Thoracic aorta (tissue), 2 donors: Measurements from ENCODE around the gene CCN5. TPM values are rescaled to one million over a fixed set of nuclear protein-coding genes. Genes with fewer than 3 reads are reported as not detected.
"Not testable (repeated sequence)": the region's sequence is repeated elsewhere in the genome, so short reads cannot be mapped to it uniquely, and the experiment has no call there.

ENCODE experiments used
- ATAC-seq: fragments of 150-250 bp; one replicate; pipeline ENCODE4 v1.8.0; 2017; ENCODE audit warnings: low read depth; ENCODE audit not compliant: insufficient number of reproducible peaks, low FRiP score
- DNase-seq: peaks from one replicate; pipeline ENCODE4 v3.0.0-alpha.2; 2020; ENCODE audit warnings: low spot score
- H3K27ac ChIP-seq, 2 donors: fragments of 200-600 bp; sonication (generic); 1 replicate in 1 of 2; 2 replicates in 1 of 2; pipeline ENCODE4 v1.5.1; 2016; ENCODE audit warnings: mild to moderate bottlenecking in 2 of 2, moderate library complexity in 2 of 2
- H3K27me3 ChIP-seq: fragments of 200-600 bp; sonication (generic); replicated peaks from 2 replicates; pipeline ENCODE4 v1.6.0; 2016; ENCODE audit warnings: mild to moderate bottlenecking; ENCODE audit not compliant: insufficient read depth
- H3K36me3 ChIP-seq: fragments of 200-600 bp; sonication (generic); one replicate; pipeline ENCODE4 v1.5.1; 2016
- H3K4me1 ChIP-seq, 2 donors: fragments of 200-600 bp; sonication (generic); 1 replicate in 1 of 2; 2 replicates in 1 of 2; pipeline versions ENCODE4 v1.5.1 to v1.6.0; 2016; ENCODE audit warnings: low read depth in 2 of 2, mild to moderate bottlenecking in 1 of 2; ENCODE audit not compliant: control insufficient read depth in 1 of 2
- H3K4me3 ChIP-seq: fragments of 200-600 bp; sonication (generic); 2 replicates; pipeline ENCODE4 v1.5.1; 2016; ENCODE audit warnings: mild to moderate bottlenecking
- H3K9me3 ChIP-seq: fragments of 200-600 bp; sonication (generic); 2 replicates; pipeline ENCODE4 v1.5.1; 2016
- total RNA-seq, 2 donors: library from RNA; depleted of rRNA; stranded (reverse); fragments of >200 nt; gene quantifications; one replicate each; pipeline versions ENCODE4 v1.1.0 to v1.2.3, GENCODE V29; 2016
- TF ChIP-seq, protein P1 (sequence below): fragments of 200-600 bp; sonication (generic); IDR thresholded peaks from one replicate; pipeline ENCODE4 v1.5.1; 2019; ENCODE audit warnings: antibody characterized with exemption

The CCN5 gene
- total RNA-seq, 2 donors from 2014 or later: 652 to 994 TPM

DNA sequence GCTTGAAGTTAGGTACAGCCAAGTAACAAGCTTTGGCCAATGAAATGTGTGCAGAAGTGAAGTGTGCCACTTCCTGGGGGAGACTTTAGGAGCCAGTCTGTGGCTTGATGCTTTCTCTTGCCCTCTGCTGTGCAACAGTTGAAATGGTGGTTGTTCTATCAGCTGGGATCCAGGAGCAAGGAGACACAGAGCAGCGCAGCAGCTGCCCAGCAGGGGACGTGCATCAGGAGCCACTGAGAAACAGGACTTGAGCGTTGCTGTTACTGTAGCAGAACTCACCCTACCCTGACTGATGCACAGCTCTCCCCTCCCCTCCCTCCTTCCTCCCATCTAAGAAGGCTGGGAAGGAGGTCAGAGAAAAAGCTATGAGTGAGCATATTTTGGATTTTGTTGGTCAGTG lies 18.9 kb upstream of the CCN5 start:
- TF ChIP-seq, protein P1, sequence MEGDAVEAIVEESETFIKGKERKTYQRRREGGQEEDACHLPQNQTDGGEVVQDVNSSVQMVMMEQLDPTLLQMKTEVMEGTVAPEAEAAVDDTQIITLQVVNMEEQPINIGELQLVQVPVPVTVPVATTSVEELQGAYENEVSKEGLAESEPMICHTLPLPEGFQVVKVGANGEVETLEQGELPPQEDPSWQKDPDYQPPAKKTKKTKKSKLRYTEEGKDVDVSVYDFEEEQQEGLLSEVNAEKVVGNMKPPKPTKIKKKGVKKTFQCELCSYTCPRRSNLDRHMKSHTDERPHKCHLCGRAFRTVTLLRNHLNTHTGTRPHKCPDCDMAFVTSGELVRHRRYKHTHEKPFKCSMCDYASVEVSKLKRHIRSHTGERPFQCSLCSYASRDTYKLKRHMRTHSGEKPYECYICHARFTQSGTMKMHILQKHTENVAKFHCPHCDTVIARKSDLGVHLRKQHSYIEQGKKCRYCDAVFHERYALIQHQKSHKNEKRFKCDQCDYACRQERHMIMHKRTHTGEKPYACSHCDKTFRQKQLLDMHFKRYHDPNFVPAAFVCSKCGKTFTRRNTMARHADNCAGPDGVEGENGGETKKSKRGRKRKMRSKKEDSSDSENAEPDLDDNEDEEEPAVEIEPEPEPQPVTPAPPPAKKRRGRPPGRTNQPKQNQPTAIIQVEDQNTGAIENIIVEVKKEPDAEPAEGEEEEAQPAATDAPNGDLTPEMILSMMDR: no peak
- H3K27me3 ChIP-seq: no peaks in the 10 kb centered on the region
- H3K27ac ChIP-seq: peak overlapping the region; percentile 92 to 98
- no peak overlapping the region for H3K4me3 ChIP-seq
- no peaks in the 10 kb centered on the region for H3K9me3 ChIP-seq
- H3K4me1 ChIP-seq: peaks cover 40 to 71% of the 10 kb centered on the region in 2 donors
- ATAC-seq: no peak
- no peak for DNase-seq
- no peaks in the 10 kb centered on the region for H3K36me3 ChIP-seq

DNA sequence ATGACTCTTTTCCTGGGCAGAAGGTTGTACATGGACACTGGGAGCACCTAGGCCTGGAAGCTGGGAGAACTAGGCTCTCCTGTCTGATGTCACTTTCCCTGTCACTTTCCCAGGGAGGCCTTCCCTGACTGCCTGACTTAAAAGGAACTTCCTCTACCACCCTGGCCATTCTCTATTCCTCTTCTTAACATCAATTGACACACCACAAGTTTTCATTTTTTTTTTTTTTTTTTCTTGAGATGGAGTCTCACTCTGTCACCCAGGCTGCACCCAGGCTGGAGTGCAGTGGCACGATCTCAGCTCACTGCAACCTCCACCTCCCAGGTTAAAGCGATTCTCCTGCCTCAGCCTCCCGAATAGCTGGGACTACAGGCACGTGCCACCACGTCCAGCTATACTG lies 18.1 kb upstream of the CCN5 start:
- H3K27me3 ChIP-seq, ATAC-seq, DNase-seq, H3K36me3 ChIP-seq, H3K9me3 ChIP-seq, H3K4me3 ChIP-seq: not testable (repeated sequence)
- Histone ChIP-seq H3K4me1 (peaks cover 44 to 72% of the 10 kb centered on the region in 2 donors), H3K27ac (peak overlapping the region; percentile 39 to 92)

DNA sequence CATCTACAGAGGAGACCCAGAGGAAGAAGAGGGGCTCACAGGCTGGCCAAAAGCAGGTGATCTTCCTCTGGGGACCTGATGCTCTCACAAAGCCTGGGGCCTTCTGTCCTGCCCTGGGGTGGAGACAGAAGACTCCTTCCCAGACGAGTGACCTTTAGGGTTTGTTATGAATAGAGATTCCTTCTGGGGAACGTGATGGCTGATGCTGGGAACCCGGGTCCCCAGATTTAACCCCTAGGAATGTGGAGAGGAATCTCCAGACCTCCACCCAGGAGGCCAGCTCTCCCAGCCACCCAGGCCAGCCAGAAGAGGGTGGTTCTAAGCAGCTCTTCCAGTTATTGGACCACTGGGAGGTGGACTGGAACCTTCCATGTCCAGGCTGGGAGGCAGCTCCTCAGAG lies 16.8 kb upstream of the CCN5 start:
- H3K4me1 ChIP-seq: peaks cover 48 to 75% of the 10 kb centered on the region in 2 donors
- peak overlapping the region in 1 of 2 donors; percentile 7 for H3K27ac ChIP-seq
- H3K36me3 ChIP-seq: no peaks in the 10 kb centered on the region
- no peaks in the 10 kb centered on the region for H3K27me3 ChIP-seq
- DNase-seq (no peak), ATAC-seq (no peak)
- no peak overlapping the region for H3K4me3 ChIP-seq
- TF ChIP-seq, protein P1: no peak
- no peaks in the 10 kb centered on the region for H3K9me3 ChIP-seq

DNA sequence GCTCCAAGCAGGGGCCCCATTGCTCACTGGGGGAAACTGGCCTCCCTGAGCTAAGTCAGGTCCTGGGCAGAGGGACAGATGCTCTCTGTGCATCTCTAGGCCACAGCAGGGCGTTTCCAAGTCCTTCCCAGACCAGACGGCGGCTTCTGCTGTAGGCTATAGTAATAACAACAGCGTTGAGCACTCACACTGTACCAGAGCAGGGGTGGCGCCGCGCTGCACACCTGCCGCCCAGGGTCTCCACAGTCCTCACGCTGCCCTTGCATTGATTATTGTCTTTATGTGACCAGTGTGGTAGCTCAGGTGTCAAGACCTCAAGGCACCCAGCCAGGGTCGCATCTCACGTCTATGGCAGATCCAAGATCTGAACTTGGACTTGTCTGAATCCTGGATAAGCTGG lies 14.9 kb upstream of the CCN5 start:
- H3K27ac ChIP-seq: peak overlapping the region in 1 of 2 donors; percentile 26
- DNase-seq (no peak), ATAC-seq (no peak)
- peaks cover 39 to 74% of the 10 kb centered on the region in 2 donors for H3K4me1 ChIP-seq
- TF ChIP-seq, protein P1: no peak
- H3K4me3 ChIP-seq: no peak overlapping the region
- no peaks in the 10 kb centered on the region for H3K27me3 ChIP-seq
- no peaks in the 10 kb centered on the region for H3K36me3 ChIP-seq
- no peaks in the 10 kb centered on the region for H3K9me3 ChIP-seq

DNA sequence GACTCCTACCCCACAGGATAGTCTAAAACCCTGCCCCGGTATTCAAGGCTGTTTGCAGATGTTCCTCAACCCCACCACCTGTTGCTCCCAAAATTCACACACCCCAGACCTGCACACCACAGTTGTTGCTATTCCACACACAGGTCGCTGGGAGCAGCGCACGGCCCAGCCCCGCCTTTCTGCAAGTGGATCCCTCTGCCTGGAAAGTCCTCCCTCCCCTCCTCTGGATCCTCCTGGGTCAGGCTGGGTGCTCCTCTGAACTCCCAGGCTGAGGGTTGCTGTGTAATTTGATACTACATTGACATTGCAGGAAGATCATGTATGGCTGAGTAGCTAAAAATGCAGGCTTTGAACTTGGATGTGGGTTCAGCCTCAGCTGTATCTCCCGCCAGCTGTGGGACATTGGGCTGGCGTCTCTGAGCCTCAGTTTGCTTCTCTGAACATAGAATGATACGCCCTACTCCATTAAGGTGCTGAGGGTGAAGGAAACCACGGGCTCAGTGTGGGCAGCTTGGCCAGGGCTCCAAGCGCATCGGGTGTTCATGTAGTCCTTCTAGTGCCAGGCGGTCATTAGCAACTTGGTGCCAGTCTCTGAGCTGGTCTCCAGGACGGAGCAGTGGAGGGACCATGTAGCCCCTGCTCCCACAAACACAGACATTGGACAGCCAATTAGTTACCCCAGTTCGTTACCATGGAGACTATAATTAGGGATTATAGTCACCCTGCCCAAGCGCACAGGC lies 13.9 kb upstream of the CCN5 start:
- Histone ChIP-seq H3K4me1 (peaks cover 39 to 74% of the 10 kb centered on the region in 2 donors), H3K36me3 (no peaks in the 10 kb centered on the region), H3K9me3 (no peaks in the 10 kb centered on the region), H3K27ac (peak overlapping the region; percentile 92 to 95), H3K4me3 (no peak overlapping the region), H3K27me3 (no peaks in the 10 kb centered on the region)
- no peak for ATAC-seq
- TF ChIP-seq, protein P1: no peak
- no peak for DNase-seq
